Adrenal gland (tissue), 12 donors: Measurements from ENCODE around the gene TIRAP. TPM values are rescaled to one million over a fixed set of nuclear protein-coding genes. Genes with fewer than 3 reads are reported as not detected.

ENCODE experiments used
- DNase-seq, 7 donors: peaks; one replicate each; pipeline ENCODE4 v3.0.0-alpha.2; 2019 to 2020
- H3K27ac ChIP-seq, 5 donors: fragments of 200-600 bp; sonication (generic) in 4 of 5; 1 replicate in 3 of 5; 2 replicates in 2 of 5; pipeline versions ENCODE4 v1.5.1 to v1.8.0; 2016 to 2020; ENCODE audit warnings: mild to moderate bottlenecking in 1 of 5
- H3K27me3 ChIP-seq: fragments of 200-600 bp; 2 replicates; pipeline ENCODE4 v1.8.0; 2021
- H3K36me3 ChIP-seq, 2 donors: fragments of 200-600 bp; replicated peaks in 1 of 2; 1 replicate in 1 of 2; 2 replicates in 1 of 2; pipeline versions ENCODE4 v1.5.1 to v1.8.0; 2018 to 2022
- H3K4me1 ChIP-seq, 2 donors: fragments of 200-600 bp; replicated peaks in 1 of 2; 1 replicate in 1 of 2; 2 replicates in 1 of 2; pipeline versions ENCODE4 v1.5.1 to v1.8.0; 2018 to 2021
- H3K4me3 ChIP-seq, 4 donors: fragments of 200-600 bp; sonication (generic) in 3 of 4; one replicate each; pipeline ENCODE4 v1.5.1; 2016 to 2018
- H3K9me3 ChIP-seq, 3 donors: fragments of 200-600 bp; sonication (generic) in 1 of 3; replicated peaks in 1 of 3; 1 replicate in 2 of 3; 2 replicates in 1 of 3; pipeline versions ENCODE4 v1.5.1 to v1.8.0; 2016 to 2021
- CTCF ChIP-seq, 6 experiments: fragments of 450-650 bp in 4 of 6; fragments of 200-600 bp in 2 of 6; sonication (generic) in 1 of 6; IDR thresholded peaks; 1 replicate in 5 of 6; 2 replicates in 1 of 6; pipeline versions ENCODE4 v1.5.1 to v1.8.0; 2016 to 2021; ENCODE audit warnings: antibody characterized with exemption in 6 of 6, mild to moderate bottlenecking in 2 of 6, moderate library complexity in 1 of 6
- POLR2A ChIP-seq, 2 donors: fragments of 450-650 bp; IDR thresholded peaks; one replicate each; pipeline ENCODE4 v1.6.1; 2017; ENCODE audit warnings: antibody characterized with exemption in 2 of 2, mild to moderate bottlenecking in 2 of 2, moderate library complexity in 1 of 2
- WGBS, 4 donors: extraction: QIAGEN DNeasy Blood & Tissue Kit in 2 of 4; methylation state at CpG; one replicate each; pipeline versions ENCODE4 v1.1.5 to v1.1.7; 2013 to 2017; 5-methylcytosine and 5-hydroxymethylcytosine counted together
- intact Hi-C, 2 donors: fragments of 100-400 bp; cut with DNase I; formaldehyde crosslinking; loops; one replicate each; pipeline versions ENCODE4 v1.14.1 to v1.15.0; 2022 to 2023
- polyA plus RNA-seq, 3 donors: library from polyadenylated mRNA; stranded (reverse); fragments of 200-250 nt in 2 of 3; fragments of 350-450 nt in 1 of 3; fragmentation: Illumina TruSeq in 1 of 3; extraction: RNeasy Lipid Tissue Mini Kit (QIAGEN cat#74804) in 1 of 3; gene quantifications; one replicate each; pipeline ENCODE4 v1.2.3, GENCODE V29; 2013 to 2014
- total RNA-seq, 9 donors: library from RNA; depleted of rRNA in 4 of 9; stranded (reverse); fragments of >200 nt in 4 of 9; fragments of 120-200 nt in 1 of 9; fragmentation: NEBNext Ultra II Directional in 1 of 9; extraction: Animal tissue kit (Norgen Biotek cat#: 25700) in 1 of 9; gene quantifications; one replicate each; pipeline versions ENCODE4 v1.1.0 to v1.2.4, GENCODE V29; 2013 to 2023
- donor health status: healthy with polysubstance abuse.
- donor health status: Bipolar disorder and iron deficiency.
- donor health status: DM: yes; HTN: yes; CAD: no.
- donor health status: DM: no; HTN: no; CAD: no.
- donor health status: DM: no; HTN: no; CAD: no.
- donor health status: DM: yes; HTN: yes; CAD: no.

TIRAP gene
- total and polyA plus RNA-seq, 12 donors = 4.7 to 41.1 (median 12.1) TPM

DNA sequence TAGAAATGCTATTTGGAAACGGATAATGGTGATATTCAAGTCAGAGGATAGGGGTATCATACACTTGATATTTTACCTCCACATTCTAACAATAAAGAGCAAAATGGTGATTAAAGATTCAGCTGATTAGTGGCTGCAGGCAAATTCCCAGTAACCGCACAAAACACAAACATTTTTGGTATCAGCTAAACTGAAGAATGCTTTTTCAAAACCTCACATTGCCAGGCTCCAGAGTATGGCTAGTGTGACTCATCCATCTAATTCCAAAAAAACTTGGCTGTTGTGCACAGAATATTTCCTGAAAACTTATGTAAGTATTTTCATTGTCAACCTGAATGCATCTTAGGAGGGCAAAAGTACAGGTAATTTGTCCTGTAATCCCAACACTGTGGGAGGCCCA lies 25.1 kb upstream of the TIRAP start:
- no peaks in the 10 kb centered on the region for H3K4me1 ChIP-seq
- no peaks in the 10 kb centered on the region for H3K9me3 ChIP-seq
- H3K4me3 ChIP-seq = no peak overlapping the region
- WGBS, 4 donors = 80 to 83% (median 82%) methylated on average over 2 of the region's 2 CpGs
- intact Hi-C loops = no loop called here
- no peak for DNase-seq
- no peaks in the 10 kb centered on the region for H3K27me3 ChIP-seq
- H3K36me3 ChIP-seq = peaks cover 0 to 16% of the 10 kb centered on the region in 2 donors
- no peak overlapping the region for H3K27ac ChIP-seq
- no peak for TF ChIP-seq CTCF (IDR thresholded peaks at IDR 0.05)
- TF ChIP-seq POLR2A (IDR thresholded peaks at IDR 0.05) = no peak

DNA sequence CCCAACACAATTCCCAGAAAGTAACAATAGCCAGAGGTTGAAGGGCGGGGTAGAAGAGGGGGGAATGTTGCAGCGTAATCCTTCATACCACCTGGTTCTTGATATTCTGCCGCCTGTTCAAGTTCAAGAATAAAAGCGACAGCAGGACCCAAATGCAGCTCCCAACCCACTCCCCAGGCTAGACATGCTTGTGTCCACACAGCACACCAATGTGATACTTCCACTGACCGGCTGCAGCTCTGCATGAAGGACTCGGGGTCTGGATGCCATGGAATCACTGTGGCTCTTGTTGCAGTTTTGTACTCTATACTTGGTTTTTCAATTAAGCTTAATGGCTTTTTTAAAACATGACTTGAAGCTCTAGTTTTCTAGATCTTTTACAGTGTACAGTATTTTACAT lies 20.7 kb upstream of the TIRAP start:
- H3K36me3 ChIP-seq = peaks cover 0 to 57% of the 10 kb centered on the region in 2 donors
- 93 to 97% (median 95%) methylated on average over 6 of the region's 6 CpGs for WGBS, 4 donors
- DNase-seq = no peak
- H3K4me1 ChIP-seq = peaks cover 0 to 3% of the 10 kb centered on the region in 2 donors
- intact Hi-C loops = loop anchor here in 1 of 2 donors (10.0 kb wide), 1 partner anchor 47 kb away; the partner anchor contains the start of genes FAM118B and RPUSD4
- no peak overlapping the region for H3K4me3 ChIP-seq
- H3K27ac ChIP-seq = no peak overlapping the region
- no peaks in the 10 kb centered on the region for H3K27me3 ChIP-seq
- no peaks in the 10 kb centered on the region for H3K9me3 ChIP-seq
- TF ChIP-seq POLR2A (IDR thresholded peaks at IDR 0.05) = no peak
- TF ChIP-seq CTCF (IDR thresholded peaks at IDR 0.05) = no peak

GRCh38 chr11:126263489-126263888 lies 19.4 kb upstream of the TIRAP start:
- H3K27ac ChIP-seq = no peak overlapping the region
- intact Hi-C loops = loop anchor here in 1 of 2 donors (10.0 kb wide), 1 partner anchor 49 kb away; the partner anchor contains the start of genes FAM118B and RPUSD4
- no peak overlapping the region for H3K4me3 ChIP-seq
- no peaks in the 10 kb centered on the region for H3K27me3 ChIP-seq
- 86 to 93% (median 90%) methylated on average over 5 to 6 of the region's 6 CpGs for WGBS, 4 donors
- TF ChIP-seq CTCF (IDR thresholded peaks at IDR 0.05) (no peak), POLR2A (IDR thresholded peaks at IDR 0.05) (no peak)
- H3K4me1 ChIP-seq = peaks cover 8 to 12% of the 10 kb centered on the region in 2 donors
- H3K9me3 ChIP-seq = no peaks in the 10 kb centered on the region
- H3K36me3 ChIP-seq = peaks cover 0 to 59% of the 10 kb centered on the region in 2 donors
- no peak for DNase-seq

- WGBS, 4 donors = 80 to 84% (median 82%) methylated on average over 8 of the region's 8 CpGs
- no peaks in the 10 kb centered on the region for H3K9me3 ChIP-seq
- no peak for TF ChIP-seq POLR2A (IDR thresholded peaks at IDR 0.05)
- no peak overlapping the region for H3K27ac ChIP-seq
- peaks cover 13 to 21% of the 10 kb centered on the region in 2 donors for H3K4me1 ChIP-seq
- intact Hi-C loops = loop anchor here (5.0 to 10.0 kb wide), 2 partner anchors 51 to 54 kb away; partner anchors contain the start of genes FAM118B (in 2 of the 2) and RPUSD4 (in 2 of the 2)
- H3K27me3 ChIP-seq = no peaks in the 10 kb centered on the region
- no peak for DNase-seq
- H3K4me3 ChIP-seq = no peak overlapping the region
- H3K36me3 ChIP-seq = peaks cover 0 to 59% of the 10 kb centered on the region in 2 donors
Measured at GRCh38 chr11:126265811-126266210, 17.1 kb upstream of the TIRAP start.

DNA sequence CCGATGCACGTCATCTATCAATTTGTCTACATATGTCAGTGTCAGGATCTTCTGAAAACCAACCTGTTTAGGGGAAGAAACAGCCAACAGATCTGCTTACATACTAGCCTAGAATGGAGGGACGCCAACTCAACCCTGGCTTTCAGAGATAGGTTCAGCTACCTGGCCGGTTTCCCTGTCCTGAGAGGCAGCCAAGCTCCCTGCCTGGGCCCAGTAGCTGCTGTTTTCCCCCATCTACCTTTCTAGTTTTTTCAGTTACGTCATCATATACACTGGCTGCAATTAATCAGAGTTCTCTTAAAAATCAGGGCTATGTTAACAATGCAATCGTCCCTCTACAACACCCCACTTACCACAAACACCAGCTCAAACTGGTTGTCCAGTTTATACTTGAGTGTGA lies 15.2 kb upstream of the TIRAP start:
- H3K27ac ChIP-seq = peak overlapping the region in 4 of 5 donors; percentile 71 to 97 (median 87)
- H3K9me3 ChIP-seq = no peaks in the 10 kb centered on the region
- TF ChIP-seq POLR2A (IDR thresholded peaks at IDR 0.05) = no peak
- no peak for TF ChIP-seq CTCF (IDR thresholded peaks at IDR 0.05)
- no peaks in the 10 kb centered on the region for H3K27me3 ChIP-seq
- WGBS, 4 donors = 51 to 57% (median 56%) methylated on average over 6 of the region's 6 CpGs
- peak overlapping the region in 3 of 4 donors; percentile 35 to 94 (median 84) for H3K4me3 ChIP-seq
- H3K36me3 ChIP-seq = peaks cover 0 to 48% of the 10 kb centered on the region in 2 donors
- intact Hi-C loops = loop anchor here (5.0 to 10.0 kb wide), 2 partner anchors 53 to 55 kb away; partner anchors contain the start of genes FAM118B (in 2 of the 2) and RPUSD4 (in 2 of the 2)
- DNase-seq = peak in 2 of 7 donors; percentile 36 to 39
- peaks cover 13 to 21% of the 10 kb centered on the region in 2 donors for H3K4me1 ChIP-seq
